Omental fat pad (tissue), 4 donors: ENCODE measurements around the gene PLXNA2. TPM values are rescaled to one million over a fixed set of nuclear protein-coding genes. Genes with fewer than 3 reads are reported as not detected.

Source experiments
- ATAC-seq: fragments of 150-250 bp; one replicate; pipeline ENCODE4 v1.9.1; 2016; ENCODE audit warnings: mild to moderate bottlenecking, moderate library complexity; ENCODE audit not compliant: low FRiP score
- DNase-seq: peaks from one replicate; pipeline ENCODE4 v3.0.0-alpha.2; 2019; ENCODE audit warnings: low spot score
- CTCF ChIP-seq, 3 donors: fragments of 450-650 bp; IDR thresholded peaks; one replicate each; pipeline ENCODE4 v1.5.1; 2016 to 2017; ENCODE audit warnings: antibody characterized with exemption in 3 of 3, mild to moderate bottlenecking in 3 of 3, moderate library complexity in 2 of 3
- total RNA-seq, 4 donors: library from RNA; depleted of rRNA; stranded (reverse); fragments of >200 nt; gene quantifications; one replicate each; pipeline ENCODE4 v1.1.0, GENCODE V29; 2016

The PLXNA2 gene
- total RNA-seq, 4 donors from 2014 or later, result 21.7 to 67.9 (median 36.8) TPM

- DNase-seq (no peak), ATAC-seq (no peak)
- TF ChIP-seq CTCF (IDR thresholded peaks at IDR 0.05), result no peak
These were observed 44.3 kb upstream of the PLXNA2 start for GRCh38 chr1:208288495-208288894.

GRCh38 chr1:208280681-208281450 is 36.7 kb upstream of the PLXNA2 start:
- ATAC-seq (no peak), DNase-seq (no peak)
- no peak for TF ChIP-seq CTCF (IDR thresholded peaks at IDR 0.05)

GRCh38 chr1:208279826-208280588 is 35.8 kb upstream of the PLXNA2 start:
- TF ChIP-seq CTCF (IDR thresholded peaks at IDR 0.05), result no peak
- no peak for DNase-seq
- ATAC-seq, result no peak

GRCh38 chr1:208278638-208279037 is 34.5 kb upstream of the PLXNA2 start:
- no peak for TF ChIP-seq CTCF (IDR thresholded peaks at IDR 0.05)

GRCh38 chr1:208276757-208277435 is 32.7 kb upstream of the PLXNA2 start:
- no peak for TF ChIP-seq CTCF (IDR thresholded peaks at IDR 0.05)

More at GRCh38 chr1:208278638-208279037, 34.5 kb upstream of the PLXNA2 start:
- ATAC-seq (no peak), DNase-seq (no peak)

GRCh38 chr1:208275083-208275482 is 30.9 kb upstream of the PLXNA2 start:
- ATAC-seq (no peak), DNase-seq (no peak)
- no peak for TF ChIP-seq CTCF (IDR thresholded peaks at IDR 0.05)

More at GRCh38 chr1:208276757-208277435, 32.7 kb upstream of the PLXNA2 start:
- DNase-seq (no peak), ATAC-seq (no peak)
